HG02642 (cell line): ENCODE results near the gene ANKUB1.

Experiments
- ATAC-seq: cut with Tn5 transposase; IDR thresholded peaks from one replicate; pipeline ENCODE4 v1.9.1; 2021; ENCODE audit warnings: mild to moderate bottlenecking; ENCODE audit not compliant: unreplicated experiment, poor library complexity

Gene ANKUB1

GRCh38 chr3:149812165-149812605 lies 19.8 kb upstream of the ANKUB1 start:
- no peak for ATAC-seq

- ATAC-seq, result no peak
Measured at GRCh38 chr3:149810846-149811245, 18.5 kb upstream of the ANKUB1 start.

GRCh38 chr3:149809699-149810098 lies 17.3 kb upstream of the ANKUB1 start:
- ATAC-seq, result no peak

- ATAC-seq, result no peak
Measured at GRCh38 chr3:149808209-149808829, 16.0 kb upstream of the ANKUB1 start.

- no peak for ATAC-seq
Measured at GRCh38 chr3:149806171-149806778, 13.9 kb upstream of the ANKUB1 start.

GRCh38 chr3:149801639-149802038 lies 9.3 kb upstream of the ANKUB1 start:
- ATAC-seq, result no peak

- no peak for ATAC-seq
Measured at GRCh38 chr3:149801195-149801594, 8.8 kb upstream of the ANKUB1 start.

GRCh38 chr3:149800693-149801092 lies 8.3 kb upstream of the ANKUB1 start:
- ATAC-seq, result no peak

GRCh38 chr3:149796026-149796425 lies 3.7 kb upstream of the ANKUB1 start:
- no peak for ATAC-seq

GRCh38 chr3:149790698-149791097 lies 1.7 kb downstream of the ANKUB1 start:
- no peak for ATAC-seq

- ATAC-seq, result no peak
Measured at GRCh38 chr3:149790268-149790667, 2.1 kb downstream of the ANKUB1 start.

GRCh38 chr3:149784064-149784704 lies 8.2 kb downstream of the ANKUB1 start:
- no peak for ATAC-seq

- no peak for ATAC-seq
Measured at GRCh38 chr3:149783576-149783975, 8.8 kb downstream of the ANKUB1 start.

GRCh38 chr3:149781741-149782140 lies 10.6 kb downstream of the ANKUB1 start:
- no peak for ATAC-seq

- ATAC-seq, result no peak
Measured at GRCh38 chr3:149781211-149781610, 11.1 kb downstream of the ANKUB1 start.

GRCh38 chr3:149777414-149778214 lies 14.7 kb downstream of the ANKUB1 start:
- no peak for ATAC-seq

GRCh38 chr3:149776170-149776569 lies 16.2 kb downstream of the ANKUB1 start:
- no peak for ATAC-seq

GRCh38 chr3:149772861-149773260 lies 19.5 kb downstream of the ANKUB1 start:
- no peak for ATAC-seq

GRCh38 chr3:149771652-149772271 lies 20.6 kb downstream of the ANKUB1 start:
- ATAC-seq, result peak; percentile 74

GRCh38 chr3:149770246-149770645 lies 22.1 kb downstream of the ANKUB1 start:
- ATAC-seq, result no peak
